ENCODE data around the gene ULK1. TPM values are rescaled to one million over a fixed set of nuclear protein-coding genes. Genes with fewer than 3 reads are reported as not detected.

ULK1 gene
- total RNA-seq, 1 donor from 2014 or later = 111 TPM

- no peak overlapping the region for H3K4me3 Mint-ChIP-seq (ENCODE audit: low read depth)
- TF ChIP-seq CTCF (IDR thresholded peaks at IDR 0.05; ENCODE audit: unreplicated experiment) = no peak
- no peaks in the 10 kb centered on the region for H3K4me1 Mint-ChIP-seq (ENCODE audit: low read depth)
- H3K27me3 Mint-ChIP-seq = peaks cover 2% of the 10 kb centered on the region
- no peaks in the 10 kb centered on the region for H3K36me3 Mint-ChIP-seq (ENCODE audit: insufficient read depth)
- H3K9me3 Mint-ChIP-seq (ENCODE audit: low read depth) = no peaks in the 10 kb centered on the region
- H3K27ac Mint-ChIP-seq = no peak overlapping the region
- no peak for DNase-seq (ENCODE audit: low spot score, unreplicated experiment)
Observed at GRCh38 chr12:131849700-131850553, 44.5 kb upstream of the ULK1 start.

GRCh38 chr12:131850856-131851559 lies 43.4 kb upstream of the ULK1 start:
- DNase-seq (ENCODE audit: low spot score, unreplicated experiment) = no peak

GRCh38 chr12:131851741-131852550 lies 42.5 kb upstream of the ULK1 start:
- Mint-ChIP-seq H3K27me3 (peaks cover 14% of the 10 kb centered on the region), H3K36me3 (ENCODE audit: insufficient read depth) (no peaks in the 10 kb centered on the region), H3K9me3 (ENCODE audit: low read depth) (no peaks in the 10 kb centered on the region), H3K4me1 (ENCODE audit: low read depth) (no peaks in the 10 kb centered on the region), H3K27ac (no peak overlapping the region), H3K4me3 (ENCODE audit: low read depth) (no peak overlapping the region)
- no peak for DNase-seq (ENCODE audit: low spot score, unreplicated experiment)
- TF ChIP-seq CTCF (IDR thresholded peaks at IDR 0.05; ENCODE audit: unreplicated experiment) = no peak

More at GRCh38 chr12:131850856-131851559, 43.4 kb upstream of the ULK1 start:
- no peak overlapping the region for H3K27ac Mint-ChIP-seq
- no peaks in the 10 kb centered on the region for H3K9me3 Mint-ChIP-seq (ENCODE audit: low read depth)
- H3K36me3 Mint-ChIP-seq (ENCODE audit: insufficient read depth) = no peaks in the 10 kb centered on the region
- peak; percentile 57 for TF ChIP-seq CTCF (IDR thresholded peaks at IDR 0.05; ENCODE audit: unreplicated experiment)
- peaks cover 7% of the 10 kb centered on the region for H3K27me3 Mint-ChIP-seq
- no peaks in the 10 kb centered on the region for H3K4me1 Mint-ChIP-seq (ENCODE audit: low read depth)
- H3K4me3 Mint-ChIP-seq (ENCODE audit: low read depth) = no peak overlapping the region

- TF ChIP-seq CTCF (IDR thresholded peaks at IDR 0.05; ENCODE audit: unreplicated experiment) = no peak
- Mint-ChIP-seq H3K27ac (no peak overlapping the region), H3K9me3 (ENCODE audit: low read depth) (no peaks in the 10 kb centered on the region), H3K4me1 (ENCODE audit: low read depth) (no peaks in the 10 kb centered on the region), H3K36me3 (ENCODE audit: insufficient read depth) (no peaks in the 10 kb centered on the region), H3K4me3 (ENCODE audit: low read depth) (no peak overlapping the region), H3K27me3 (peaks cover 14% of the 10 kb centered on the region)
- DNase-seq (ENCODE audit: low spot score, unreplicated experiment) = no peak
Observed at GRCh38 chr12:131852551-131853299, 41.7 kb upstream of the ULK1 start.

Data from progenitor cell of endocrine pancreas (in vitro differentiated cells).